Hematopoietic multipotent progenitor cell treated with erythropoietin and hydrocortisone succinate and interleukin-3 and kit ligand, for 15 days (in vitro differentiated cells): ENCODE data around the gene FOXL3.
"Not testable (repeated sequence)": the region's sequence is repeated elsewhere in the genome, so short reads cannot be mapped to it uniquely, and the experiment has no call there.

ENCODE experiments used
- DNase-seq: peaks from one replicate; pipeline ENCODE4 v3.0.0-alpha.2; 2015; ENCODE audit warnings: low spot score

The FOXL3 gene

DNA sequence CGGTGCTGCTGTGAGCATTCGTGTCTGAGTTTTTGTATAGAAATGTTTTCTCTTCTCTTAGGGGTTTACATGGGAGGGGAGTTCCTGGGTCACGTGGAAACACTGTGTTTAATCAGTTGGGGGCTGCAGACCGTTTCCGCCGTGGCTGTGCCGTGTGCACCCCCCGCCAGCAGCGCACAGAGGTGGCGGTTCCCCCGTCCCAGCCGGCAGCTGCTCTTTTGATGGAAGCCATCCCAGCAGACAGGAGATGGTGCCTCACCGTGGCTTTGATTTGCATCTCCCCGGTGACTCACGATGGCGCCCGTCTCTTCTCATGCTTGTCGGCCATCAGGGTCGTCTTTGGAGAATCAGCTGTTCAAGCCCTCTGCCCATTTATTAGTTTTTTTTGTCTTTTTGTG, 34.9 kb upstream of the FOXL3 start:
- no peak for DNase-seq

DNA sequence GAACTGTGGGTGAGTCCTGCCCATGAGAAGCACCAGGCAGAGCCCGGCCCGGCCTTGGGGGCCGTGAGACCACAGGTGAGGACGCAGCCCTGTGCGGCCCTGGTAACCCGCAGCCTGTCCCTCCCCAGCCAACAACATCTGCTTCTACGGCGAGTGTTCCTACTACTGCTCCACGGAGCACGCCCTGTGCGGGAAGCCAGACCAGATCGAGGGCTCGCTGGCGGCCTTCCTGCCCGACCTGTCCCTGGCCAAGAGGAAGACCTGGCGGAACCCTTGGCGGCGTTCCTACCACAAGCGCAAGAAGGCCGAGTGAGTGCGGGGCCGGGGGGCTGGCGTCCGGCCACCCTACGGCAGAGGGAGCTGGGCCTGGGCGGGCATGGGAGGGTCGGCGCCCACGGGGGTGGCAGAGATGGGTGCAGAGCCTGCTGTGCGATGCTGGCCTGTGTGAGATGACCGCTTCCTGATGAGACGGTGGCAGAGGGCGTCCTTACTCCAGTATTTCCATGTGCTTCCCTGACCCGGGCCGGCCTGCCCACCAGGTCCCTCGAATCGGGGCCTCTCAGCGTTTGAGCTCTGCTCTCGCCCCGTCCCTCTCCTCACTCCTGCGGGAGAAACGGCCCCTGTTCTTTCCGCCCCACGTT, 34.1 kb upstream of the FOXL3 start:
- no peak for DNase-seq

DNA sequence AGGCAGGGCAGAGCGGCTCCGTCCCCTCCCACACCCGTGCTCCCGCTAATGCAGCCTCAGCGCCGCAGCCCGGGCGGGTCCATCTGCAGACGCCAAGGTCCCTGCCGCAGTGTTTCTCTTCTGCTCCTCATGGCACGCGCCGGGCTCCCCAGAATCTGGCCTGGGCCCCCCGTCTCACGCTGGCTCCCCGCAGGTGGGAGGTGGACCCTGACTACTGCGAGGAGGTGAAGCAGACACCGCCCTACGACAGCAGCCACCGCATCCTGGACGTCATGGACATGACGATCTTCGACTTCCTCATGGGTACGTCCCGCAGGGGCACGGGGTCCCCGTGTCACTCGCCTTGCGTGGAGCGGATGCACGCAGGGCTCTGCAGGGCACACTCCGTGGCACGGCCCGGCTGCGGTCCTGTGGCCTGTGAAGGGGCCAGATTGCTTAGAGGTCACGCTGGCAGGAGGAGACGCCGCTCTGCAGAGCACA, 33.5 kb upstream of the FOXL3 start:
- no peak for DNase-seq

DNA sequence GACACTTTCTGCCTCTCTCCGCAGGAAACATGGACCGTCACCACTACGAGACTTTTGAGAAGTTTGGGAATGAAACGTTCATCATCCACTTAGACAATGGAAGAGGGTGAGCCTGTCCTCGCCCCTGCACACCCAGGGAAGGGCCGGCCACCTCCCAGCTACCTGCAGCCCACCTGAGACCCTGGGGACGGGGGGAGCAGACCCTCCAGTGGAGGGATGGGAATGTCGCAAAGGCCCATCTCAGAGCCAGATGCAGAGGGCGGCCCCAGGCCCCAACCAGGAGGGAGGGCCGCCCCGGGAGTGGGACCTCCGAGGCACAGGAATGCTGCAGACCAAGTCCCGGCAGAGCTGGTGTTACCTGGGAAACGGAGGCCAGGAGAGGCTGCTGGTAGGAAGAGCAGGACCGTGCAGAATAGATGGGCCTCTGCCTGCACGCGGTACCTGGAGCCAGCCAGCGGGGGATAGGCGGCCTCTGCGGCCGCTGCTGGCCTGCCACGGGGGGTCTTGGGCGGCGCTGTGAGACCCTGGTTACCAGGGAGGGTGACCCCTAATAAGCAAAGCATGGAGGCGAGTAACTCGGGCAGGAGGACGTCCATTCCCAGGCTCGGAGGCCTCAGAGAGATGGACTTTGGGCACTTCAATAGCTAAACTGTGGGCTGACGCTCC, 32.9 kb upstream of the FOXL3 start:
- DNase-seq: no peak

DNA sequence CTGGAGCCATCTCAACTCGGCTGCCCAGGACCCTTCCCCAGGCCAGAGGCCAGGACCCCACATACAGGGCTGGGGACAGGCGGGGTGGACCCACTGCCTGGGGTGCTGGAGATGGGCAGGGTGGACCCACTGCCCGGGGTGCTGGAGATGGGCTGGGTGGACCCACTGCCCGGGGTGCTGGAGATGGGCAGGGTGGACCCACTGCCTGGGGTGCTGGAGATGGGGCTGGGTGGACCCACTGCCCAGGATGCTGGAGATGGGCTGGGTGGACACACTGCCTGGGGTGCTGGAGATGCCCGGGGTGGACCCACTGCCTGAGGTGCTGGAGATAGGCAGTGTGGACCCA, 32.4 kb upstream of the FOXL3 start:
- no peak for DNase-seq

DNA sequence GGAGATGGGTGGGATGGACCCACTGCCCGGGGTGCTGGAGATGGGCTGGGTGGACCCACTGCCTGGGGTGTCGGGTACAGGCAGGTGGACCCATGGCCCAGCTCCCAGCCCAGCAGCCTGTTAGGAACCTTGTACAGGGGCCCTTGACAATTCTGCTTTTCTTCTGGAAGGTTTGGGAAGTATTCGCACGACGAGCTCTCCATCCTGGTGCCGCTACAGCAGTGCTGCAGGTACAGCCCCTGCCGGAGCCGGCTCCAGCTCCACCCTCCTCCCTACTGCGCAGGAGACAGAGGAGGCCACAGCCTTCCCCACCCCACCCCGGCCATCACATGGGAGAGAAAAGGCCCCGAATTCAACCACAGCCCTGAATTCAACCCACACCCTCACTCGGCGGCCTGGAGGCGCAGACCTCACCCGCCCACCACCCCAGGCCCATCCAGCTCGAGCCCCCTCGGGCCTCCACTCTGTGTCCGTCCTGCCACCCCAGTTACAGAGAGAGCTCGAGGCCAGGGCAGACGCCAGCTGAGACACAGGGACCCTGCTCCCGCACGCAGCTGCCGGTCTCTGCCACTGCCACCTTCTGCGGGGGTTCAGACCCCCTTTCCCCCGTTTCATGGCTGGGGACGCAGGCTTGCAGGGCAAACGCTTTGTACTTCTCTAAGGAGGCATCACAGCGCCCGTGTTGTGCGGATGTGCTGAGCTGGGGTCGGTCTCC, 31.3 kb upstream of the FOXL3 start:
- DNase-seq: no peak

DNA sequence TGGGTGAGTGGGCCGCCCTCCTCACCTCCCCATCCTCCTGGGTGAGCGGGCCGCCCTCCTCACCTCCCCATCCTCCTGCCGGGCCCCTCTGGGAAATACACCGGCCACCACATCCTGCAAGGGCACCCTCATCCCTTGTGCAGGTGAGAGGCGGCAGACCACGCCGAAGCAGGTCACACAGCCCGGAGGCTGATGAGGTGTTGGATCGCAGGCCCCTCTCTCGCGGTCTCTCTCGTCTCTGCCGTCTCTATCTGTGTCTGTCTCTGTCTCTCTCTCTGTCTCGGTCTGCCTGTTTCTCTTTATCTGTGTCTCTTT, 30.8 kb upstream of the FOXL3 start:
- no peak for DNase-seq

DNA sequence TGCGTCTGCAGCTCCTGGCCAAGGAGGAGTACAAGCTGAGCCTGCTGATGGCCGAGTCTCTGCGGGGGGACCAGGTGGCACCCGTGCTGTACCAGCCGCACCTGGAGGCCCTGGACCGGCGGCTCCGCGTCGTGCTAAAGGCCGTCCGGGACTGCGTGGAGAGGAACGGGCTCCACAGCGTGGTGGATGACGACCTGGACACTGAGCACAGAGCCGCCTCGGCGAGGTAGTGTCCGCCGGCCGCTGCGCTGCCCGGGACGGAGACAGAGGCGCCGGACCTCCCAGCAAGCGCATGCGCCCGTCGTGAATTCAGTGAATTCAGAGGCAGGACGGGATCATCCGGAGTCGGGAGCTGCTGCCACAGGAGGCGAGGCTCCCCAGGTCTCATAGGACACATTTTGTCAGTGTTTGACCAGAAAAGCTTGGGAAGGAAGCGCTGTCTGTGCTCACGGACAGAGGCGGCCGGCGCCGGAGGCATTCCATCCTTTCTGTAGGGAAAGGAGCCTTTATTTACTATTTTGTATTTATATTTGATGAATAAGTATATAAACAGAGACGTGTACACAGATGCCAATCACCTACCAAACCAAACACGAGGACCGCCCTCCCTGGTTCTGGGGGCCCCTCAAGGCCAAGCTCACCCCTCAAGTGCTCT, 30.1 kb upstream of the FOXL3 start:
- no peak for DNase-seq

DNA sequence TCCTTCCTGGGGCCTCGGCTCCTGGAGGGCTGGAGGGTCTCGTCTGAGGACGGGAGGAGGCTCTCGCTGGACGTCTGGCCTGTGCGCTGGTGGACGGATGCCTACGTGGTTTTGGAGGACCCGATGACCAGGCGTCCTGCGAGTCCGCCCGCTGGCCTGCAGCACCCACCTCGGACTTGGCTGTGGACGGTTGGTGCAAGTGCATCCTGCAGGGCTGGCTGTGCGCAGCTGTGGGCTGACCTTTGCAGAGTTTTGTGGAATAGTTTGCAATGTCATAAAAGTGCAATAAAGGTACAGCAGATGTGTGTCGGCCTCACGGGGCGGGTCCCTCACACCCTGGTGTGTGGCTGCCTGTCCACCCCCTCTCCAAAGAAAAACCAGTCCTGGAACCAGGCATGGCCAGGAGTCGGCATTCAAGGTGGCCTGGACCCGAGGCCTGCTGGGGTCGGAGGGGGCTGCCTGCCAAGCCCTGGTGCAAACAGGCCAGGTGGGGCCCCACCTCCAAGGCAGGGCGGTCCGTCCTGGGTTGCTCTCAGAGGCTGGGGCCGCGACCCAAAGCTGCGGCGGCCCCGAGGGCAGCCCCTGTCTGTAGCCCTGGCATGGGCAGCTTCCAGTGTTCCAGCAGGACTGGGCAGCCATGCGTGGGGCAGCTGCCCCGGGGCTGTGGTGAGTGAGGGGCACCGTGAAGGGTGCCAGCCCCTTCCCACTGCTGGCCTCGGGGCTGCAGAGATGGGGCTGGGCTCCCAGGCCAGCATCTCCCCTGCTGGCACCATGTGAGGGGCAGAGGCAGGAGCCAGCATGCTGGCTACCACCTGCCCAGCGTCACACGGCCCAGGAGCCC, 29.3 kb upstream of the FOXL3 start:
- DNase-seq: no peak

DNA sequence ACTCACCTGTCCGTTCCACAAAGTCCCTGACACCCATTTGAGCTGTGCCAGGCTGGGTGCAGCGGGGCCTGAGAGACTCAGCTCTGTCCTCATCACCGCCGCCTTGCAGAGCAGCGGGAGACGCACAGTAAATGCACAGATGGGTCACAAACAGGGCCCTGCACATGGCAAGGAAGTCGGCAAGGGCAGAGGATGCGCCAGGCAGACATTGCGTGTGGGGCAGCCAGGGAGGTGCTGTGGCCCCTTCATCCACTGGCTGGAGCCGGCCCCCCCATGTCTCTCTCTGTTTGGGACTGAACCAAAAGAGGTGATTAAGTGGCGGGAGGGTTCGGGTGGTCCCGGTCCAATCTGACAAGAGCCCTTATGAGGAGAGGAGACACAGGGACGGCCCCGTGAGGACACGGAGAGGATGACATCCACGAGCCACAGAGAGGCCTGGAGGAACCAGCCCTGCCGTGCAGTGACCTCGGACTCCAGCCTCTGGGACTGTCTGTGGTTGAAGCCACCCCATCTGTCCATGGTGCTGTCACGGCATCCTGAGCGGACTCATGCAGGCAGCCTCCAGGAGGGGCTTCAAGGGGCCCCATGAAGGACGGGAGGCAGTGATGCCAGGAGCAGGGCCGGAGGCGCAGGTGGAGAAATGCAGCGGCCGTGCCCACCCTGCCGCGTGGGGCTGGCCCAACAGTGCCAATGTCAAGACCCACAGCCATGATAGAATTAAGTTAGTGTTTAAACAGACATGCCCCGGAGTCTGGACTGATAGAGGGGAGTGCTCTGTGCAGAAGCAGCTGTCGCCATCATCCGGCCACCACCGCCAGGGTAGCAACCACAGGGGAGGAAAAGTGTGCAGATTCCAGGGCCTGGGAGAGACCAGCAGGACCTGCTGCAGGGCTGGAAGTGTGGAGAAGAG, 28.4 kb upstream of the FOXL3 start:
- DNase-seq: no peak

DNA sequence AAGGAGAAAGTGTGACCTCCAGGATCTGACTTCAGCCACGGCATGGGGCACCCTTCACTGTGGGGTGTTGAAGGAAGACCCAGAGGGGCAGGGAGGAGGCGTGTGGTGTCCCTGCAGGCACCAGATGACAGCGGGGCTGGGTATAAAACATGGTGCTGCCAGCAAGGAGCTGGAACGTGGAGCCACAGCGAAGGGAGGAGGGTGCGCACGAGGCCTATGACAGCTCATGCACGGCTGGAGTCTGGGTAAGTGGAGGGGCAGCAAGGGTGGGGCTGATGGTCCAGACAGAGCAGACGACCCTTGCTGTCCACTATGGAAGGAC, 27.8 kb upstream of the FOXL3 start:
- DNase-seq: no peak

DNA sequence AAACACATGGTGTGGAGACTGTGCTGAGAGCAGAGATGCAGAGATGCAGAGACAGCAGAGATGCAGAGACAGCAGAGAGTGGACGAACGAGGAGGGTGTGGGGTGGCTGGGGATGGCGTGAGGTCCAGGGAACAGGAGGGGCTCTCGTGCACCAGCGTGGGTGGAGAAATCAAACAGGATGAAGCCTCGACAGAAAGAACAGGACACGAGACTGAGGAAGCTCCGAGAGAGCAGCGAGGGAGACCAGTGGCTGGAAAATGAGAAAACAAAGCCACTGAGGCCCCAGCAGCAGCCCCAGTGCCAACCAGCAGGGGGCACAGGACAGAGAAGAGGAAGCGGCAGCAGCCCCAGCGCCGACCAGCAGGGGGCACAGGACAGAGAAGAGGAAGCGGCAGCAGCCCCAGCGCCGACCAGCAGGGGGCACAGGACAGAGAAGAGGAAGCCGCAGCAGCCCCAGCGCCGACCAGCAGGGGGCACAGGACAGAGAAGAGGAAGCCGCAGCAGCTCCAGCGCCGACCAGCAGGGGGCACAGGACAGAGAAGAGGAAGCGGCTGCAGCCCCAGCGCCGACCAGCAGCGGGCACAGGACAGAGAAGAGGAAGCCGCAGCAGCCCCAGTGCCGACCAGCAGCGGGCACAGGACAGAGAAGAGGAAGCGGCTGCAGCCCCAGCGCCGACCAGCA, 27.2 kb upstream of the FOXL3 start:
- DNase-seq: not testable (repeated sequence)

DNA sequence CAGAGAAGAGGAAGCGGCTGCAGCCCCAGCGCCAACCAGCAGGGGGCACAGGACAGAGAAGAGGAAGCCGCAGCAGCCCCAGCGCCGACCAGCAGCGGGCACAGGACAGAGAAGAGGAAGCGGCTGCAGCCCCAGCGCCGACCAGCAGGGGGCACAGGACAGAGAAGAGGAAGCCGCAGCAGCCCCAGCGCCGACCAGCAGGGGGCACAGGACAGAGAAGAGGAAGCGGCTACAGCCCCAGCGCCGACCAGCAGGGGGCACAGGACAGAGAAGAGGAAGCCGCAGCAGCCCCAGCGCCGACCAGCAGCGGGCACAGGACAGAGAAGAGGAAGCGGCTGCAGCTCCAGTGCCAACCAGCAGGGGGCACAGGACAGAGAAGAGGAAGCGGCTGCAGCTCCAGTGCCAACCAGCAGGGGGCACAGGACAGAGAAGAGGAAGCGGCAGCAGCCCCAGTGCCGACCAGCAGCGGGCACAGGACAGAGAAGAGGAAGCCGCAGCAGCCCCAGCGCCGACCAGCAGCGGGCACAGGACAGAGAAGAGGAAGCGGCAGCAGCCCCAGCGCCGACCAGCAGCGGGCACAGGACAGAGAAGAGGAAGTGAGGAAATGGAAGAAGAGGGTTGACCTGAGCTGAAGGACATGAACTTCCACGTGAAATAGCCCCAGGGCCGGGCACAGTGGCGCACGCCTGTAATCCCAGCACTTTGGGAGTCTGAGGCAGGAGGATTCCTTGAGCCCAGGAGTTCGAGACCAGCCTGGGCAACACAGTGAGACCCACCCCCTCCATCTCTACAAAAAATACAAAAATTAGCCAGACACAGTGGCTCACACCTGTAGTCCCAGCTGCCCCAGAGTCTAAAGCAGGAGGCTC, 26.3 kb upstream of the FOXL3 start:
- not testable (repeated sequence) for DNase-seq

DNA sequence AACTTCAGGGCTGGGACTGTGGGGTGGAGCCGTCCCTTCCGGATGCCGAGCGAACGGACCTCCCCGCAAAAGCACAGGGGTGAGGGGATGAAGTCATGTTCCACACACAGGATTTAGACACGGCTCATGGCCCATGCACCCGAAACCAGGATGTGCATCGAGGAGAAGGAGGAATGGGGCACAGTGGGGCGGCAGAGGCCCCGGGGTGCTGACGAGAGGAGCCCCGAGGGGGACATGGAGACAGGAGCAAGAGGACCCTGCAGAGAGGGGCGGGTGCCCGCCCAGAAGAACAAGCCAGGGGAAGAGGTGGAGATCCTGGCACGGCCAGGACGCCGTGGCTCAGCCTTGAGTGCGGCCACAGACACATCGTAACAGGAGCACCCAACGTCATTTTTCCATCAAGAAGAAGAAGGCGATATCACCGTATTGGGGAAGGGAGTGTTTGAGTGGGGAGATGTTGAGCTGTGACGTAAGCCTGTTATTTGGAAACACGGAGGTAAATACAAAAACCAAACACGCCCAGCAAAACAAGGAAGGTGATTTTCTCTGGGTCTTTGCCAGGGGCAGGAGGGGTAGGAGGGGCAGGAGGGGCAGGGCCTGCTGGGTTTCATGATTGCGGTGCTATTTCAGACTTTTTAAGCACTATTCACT, 25.3 kb upstream of the FOXL3 start:
- no peak for DNase-seq

DNA sequence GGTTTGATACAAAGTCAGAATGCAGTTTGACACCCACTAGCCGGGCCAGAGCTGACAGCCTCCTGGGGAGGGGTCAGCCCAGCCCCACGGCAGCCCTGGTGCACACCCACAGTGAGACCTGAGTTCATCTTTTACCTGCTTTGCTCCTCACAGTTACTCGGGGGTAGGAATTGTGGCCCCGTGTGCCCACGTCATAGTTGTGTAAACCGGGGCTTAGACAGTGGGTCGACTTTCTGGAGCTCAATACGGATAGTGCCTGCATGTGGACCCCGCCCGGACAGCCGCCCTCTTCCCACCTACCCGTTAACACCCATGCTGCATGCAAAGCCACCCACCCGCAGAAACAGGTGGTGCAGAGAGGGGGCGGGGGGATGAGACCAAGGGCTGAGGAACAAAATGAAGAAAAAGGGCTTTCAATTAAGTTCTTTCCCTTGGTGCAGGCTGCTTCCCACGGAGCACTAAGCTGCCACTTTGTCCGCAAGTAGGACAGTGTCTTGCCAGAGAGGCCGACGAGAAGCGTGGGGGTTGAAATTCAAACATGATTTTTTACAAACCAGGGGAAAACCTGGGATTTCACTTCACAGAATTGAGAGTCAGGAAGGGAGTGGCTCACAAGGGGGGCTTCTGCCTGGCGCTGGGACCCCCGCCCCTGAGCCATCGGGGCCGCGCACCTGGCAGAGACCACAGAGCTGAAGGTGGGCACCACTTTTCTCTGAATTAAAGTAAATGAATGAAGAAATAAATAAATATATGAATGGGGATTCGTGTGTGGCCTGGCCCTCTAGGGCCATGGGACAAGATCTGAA, 24.6 kb upstream of the FOXL3 start:
- no peak for DNase-seq

DNA sequence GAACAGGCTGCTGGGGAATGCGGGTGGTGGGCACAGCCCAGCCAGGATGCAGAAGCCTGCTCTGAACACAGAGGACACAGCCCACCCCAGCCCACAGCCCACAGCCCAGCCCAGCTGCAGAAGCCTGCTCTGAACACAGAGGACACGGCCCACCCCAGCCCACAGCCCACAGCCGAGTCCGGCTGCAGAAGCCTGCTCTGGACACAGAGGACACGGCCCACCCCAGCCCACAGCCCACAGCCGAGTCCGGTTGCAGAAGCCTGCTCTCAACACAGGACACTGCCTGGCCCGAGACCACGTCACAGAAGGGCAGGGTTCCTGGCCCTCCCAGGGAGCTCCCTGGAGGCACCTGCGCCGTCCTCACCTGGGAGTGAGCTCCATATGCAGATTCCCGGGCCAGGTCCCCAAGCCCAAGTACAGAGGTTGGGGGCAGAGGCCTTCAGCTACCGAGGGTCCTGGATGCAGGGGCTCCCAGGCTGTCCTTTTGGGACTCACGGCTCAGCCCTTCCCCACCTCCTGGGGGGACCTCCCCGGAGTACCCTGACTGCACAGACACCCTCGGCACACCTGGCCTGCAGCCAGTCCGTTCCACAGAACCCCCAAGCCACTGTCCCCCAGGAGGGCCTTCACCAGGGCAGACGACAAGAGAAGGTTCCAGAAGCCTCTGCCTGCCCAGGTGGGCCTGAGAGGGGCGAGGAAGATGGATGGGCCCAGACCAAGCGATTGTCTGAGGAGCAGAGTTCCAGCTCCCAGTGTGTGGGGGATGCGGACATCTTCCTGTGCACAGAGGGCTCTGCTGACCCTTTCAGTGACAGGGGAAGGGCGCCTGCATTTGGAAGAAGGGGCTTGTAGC, 23.7 kb upstream of the FOXL3 start:
- no peak for DNase-seq
